ENCODE data around the gene EPB41L5.
"Not testable (repeated sequence)": the region's sequence is repeated elsewhere in the genome, so short reads cannot be mapped to it uniquely, and the experiment has no call there.

Gene EPB41L5

GRCh38 chr2:120100627-120101026, 87.8 kb downstream of the EPB41L5 start:
- peaks cover 2 to 3% of the 10 kb centered on the region in 2 donors for H3K4me1 Mint-ChIP-seq
- peaks cover 12 to 26% of the 10 kb centered on the region in 2 donors for H3K36me3 Mint-ChIP-seq
- ATAC-seq (replicated peaks) (no peak), DNase-seq (no peak)
- H3K27ac Mint-ChIP-seq, result no peak overlapping the region
- no peaks in the 10 kb centered on the region for H3K27me3 Mint-ChIP-seq
- H3K9me3 Mint-ChIP-seq, result no peaks in the 10 kb centered on the region
- H3K4me3 Mint-ChIP-seq, result no peak overlapping the region

- peaks cover 0 to under 1% of the 10 kb centered on the region in 2 donors for H3K9me3 Mint-ChIP-seq
- no peak for DNase-seq
These were observed 91.0 kb downstream of the EPB41L5 start for GRCh38 chr2:120103723-120104467.

GRCh38 chr2:120104772-120105171, 91.9 kb downstream of the EPB41L5 start:
- Mint-ChIP-seq H3K4me1 (peaks cover 12 to 19% of the 10 kb centered on the region in 2 donors), H3K9me3 (peaks cover 4 to 7% of the 10 kb centered on the region in 2 donors), H3K27ac (no peak overlapping the region), H3K4me3 (no peak overlapping the region), H3K27me3 (no peaks in the 10 kb centered on the region), H3K36me3 (peaks cover 22 to 26% of the 10 kb centered on the region in 2 donors)
- DNase-seq (no peak), ATAC-seq (replicated peaks) (no peak)

More at GRCh38 chr2:120103723-120104467, 91.0 kb downstream of the EPB41L5 start:
- no peaks in the 10 kb centered on the region for H3K27me3 Mint-ChIP-seq
- peak; percentile 27 to 45 for ATAC-seq (replicated peaks)
- peaks cover 4 to 10% of the 10 kb centered on the region in 2 donors for H3K4me1 Mint-ChIP-seq
- H3K36me3 Mint-ChIP-seq, result peaks cover 17 to 25% of the 10 kb centered on the region in 2 donors
- no peak overlapping the region for H3K4me3 Mint-ChIP-seq
- H3K27ac Mint-ChIP-seq, result peak overlapping the region; percentile 26

- Mint-ChIP-seq H3K27me3 (no peaks in the 10 kb centered on the region), H3K27ac (no peak overlapping the region), H3K4me1 (peaks cover 13 to 25% of the 10 kb centered on the region in 2 donors), H3K36me3 (peaks cover 22 to 26% of the 10 kb centered on the region in 2 donors), H3K9me3 (peaks cover 4 to 7% of the 10 kb centered on the region in 2 donors), H3K4me3 (no peak overlapping the region)
- ATAC-seq (replicated peaks) (peak; percentile 81 to 84), DNase-seq (no peak)
These were observed 92.5 kb downstream of the EPB41L5 start for GRCh38 chr2:120105360-120105759.

DNA sequence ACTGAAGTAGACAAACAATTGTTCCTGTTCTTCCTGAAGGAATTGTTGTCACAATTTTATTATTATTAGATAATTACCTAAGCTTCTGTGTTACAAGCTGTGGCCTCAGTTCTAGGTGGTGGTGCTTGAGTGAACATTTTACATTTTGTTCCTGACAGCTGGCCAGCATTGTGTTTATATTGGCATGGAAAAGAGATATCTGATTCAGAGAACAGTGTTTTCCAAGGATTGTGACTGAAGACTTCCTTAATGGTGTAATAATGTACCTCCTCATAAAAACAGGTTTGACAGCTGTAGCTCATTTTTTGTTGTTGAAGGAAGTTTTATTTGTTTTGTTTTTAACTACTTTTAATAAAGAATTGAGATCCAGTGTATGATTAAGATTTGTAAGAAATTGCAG, 95.2 kb downstream of the EPB41L5 start:
- no peak for DNase-seq
- Mint-ChIP-seq H3K4me1 (peaks cover 15 to 25% of the 10 kb centered on the region in 2 donors), H3K27ac (no peak overlapping the region), H3K4me3 (no peak overlapping the region), H3K27me3 (no peaks in the 10 kb centered on the region), H3K9me3 (peaks cover 4 to 7% of the 10 kb centered on the region in 2 donors), H3K36me3 (peaks cover 20 to 22% of the 10 kb centered on the region in 2 donors)
- ATAC-seq (replicated peaks), result no peak

DNA sequence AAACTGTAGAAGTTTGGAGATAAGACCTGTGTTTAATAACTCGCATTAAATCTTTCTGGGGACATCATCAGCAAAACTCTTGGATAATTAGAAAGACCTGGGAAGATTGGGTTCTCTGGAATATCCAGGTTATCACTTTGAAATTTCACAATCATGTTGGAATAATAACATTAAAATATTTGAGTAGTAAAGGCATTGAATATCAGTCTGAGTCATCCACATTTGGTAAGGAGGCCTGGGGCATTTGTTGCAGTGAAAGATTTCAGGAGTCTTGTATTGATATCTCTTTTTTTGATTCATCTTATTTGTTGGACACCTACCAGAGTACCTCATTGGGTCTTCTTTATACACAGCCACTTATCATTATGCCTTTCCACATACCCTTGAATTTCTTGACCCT, 95.9 kb downstream of the EPB41L5 start:
- peaks cover 4 to 7% of the 10 kb centered on the region in 2 donors for H3K9me3 Mint-ChIP-seq
- H3K4me3 Mint-ChIP-seq, result peak overlapping the region in 1 of 2 donors; percentile 27
- H3K36me3 Mint-ChIP-seq, result peaks cover 19 to 22% of the 10 kb centered on the region in 2 donors
- H3K27me3 Mint-ChIP-seq, result no peaks in the 10 kb centered on the region
- H3K27ac Mint-ChIP-seq, result no peak overlapping the region
- no peak for DNase-seq
- H3K4me1 Mint-ChIP-seq, result peaks cover 15 to 25% of the 10 kb centered on the region in 2 donors
- no peak for ATAC-seq (replicated peaks)

DNA sequence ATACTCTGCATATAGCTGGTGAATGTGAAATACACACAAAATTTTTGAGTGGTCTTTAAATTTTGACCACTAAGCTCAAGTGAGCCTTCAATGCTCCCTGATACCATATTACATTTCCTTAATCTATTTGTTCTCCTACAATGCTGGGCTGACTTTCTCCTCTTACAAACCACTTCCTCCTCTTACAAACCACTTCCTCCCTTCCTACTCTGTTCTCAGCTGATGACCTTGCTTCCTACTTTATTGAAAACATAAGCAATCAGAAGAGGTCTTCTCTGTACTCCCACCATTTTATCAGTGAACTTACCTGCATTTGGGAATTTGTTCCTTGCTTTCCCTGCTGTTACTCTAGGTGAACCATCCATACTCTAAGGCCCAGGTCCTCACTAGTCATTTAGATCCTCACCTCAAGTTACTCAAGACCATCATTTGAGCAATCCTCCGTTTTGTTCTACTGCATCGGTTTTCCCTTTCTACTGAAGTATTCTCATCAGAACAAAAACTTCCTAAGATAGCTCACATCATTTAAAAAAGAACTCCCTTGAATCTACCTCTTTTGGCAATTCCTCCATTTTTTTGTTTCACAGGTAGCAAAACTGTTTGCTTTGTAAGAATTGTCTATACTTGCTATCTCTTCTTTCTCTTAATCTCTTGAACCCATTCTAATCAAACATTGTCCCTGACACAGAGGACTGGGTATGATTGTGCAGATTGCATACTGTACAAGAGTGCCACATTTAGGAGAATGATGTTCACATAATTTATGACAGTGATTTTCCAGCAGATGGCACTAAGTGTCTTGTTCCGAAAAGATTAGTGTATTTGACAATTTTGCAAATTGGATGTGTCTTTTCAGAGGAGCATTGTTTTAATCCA, 96.5 kb downstream of the EPB41L5 start:
- H3K27ac Mint-ChIP-seq, result no peak overlapping the region
- H3K4me3 Mint-ChIP-seq, result peak overlapping the region in 1 of 2 donors; percentile 27
- H3K27me3 Mint-ChIP-seq, result no peaks in the 10 kb centered on the region
- peaks cover 12 to 15% of the 10 kb centered on the region in 2 donors for H3K36me3 Mint-ChIP-seq
- no peak for DNase-seq
- H3K4me1 Mint-ChIP-seq, result peaks cover 12 to 25% of the 10 kb centered on the region in 2 donors
- peaks cover 4 to 8% of the 10 kb centered on the region in 2 donors for H3K9me3 Mint-ChIP-seq
- ATAC-seq (replicated peaks), result peak; percentile 66 to 71

DNA sequence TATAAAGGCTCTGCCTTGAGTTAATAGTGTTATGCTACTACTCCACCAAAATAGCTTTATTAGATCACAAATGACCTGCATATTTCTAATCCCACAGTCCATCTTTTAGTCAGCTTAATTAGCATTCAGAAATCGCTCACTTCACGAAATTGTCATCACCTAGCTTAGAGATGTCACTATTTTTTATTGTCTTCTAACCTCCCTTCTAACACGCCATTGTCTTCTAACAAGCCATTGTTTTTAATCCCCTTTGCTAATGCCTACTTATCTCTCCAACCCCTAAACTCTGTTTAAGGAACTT, 97.1 kb downstream of the EPB41L5 start:
- DNase-seq (no peak), ATAC-seq (replicated peaks) (no peak)
- H3K36me3 Mint-ChIP-seq, result peaks cover 12 to 15% of the 10 kb centered on the region in 2 donors
- peaks cover 12 to 25% of the 10 kb centered on the region in 2 donors for H3K4me1 Mint-ChIP-seq
- H3K27me3 Mint-ChIP-seq, result no peaks in the 10 kb centered on the region
- H3K9me3 Mint-ChIP-seq, result peaks cover 4 to 8% of the 10 kb centered on the region in 2 donors
- no peak overlapping the region for H3K4me3 Mint-ChIP-seq
- H3K27ac Mint-ChIP-seq, result no peak overlapping the region

- no peak for ATAC-seq (replicated peaks)
- Mint-ChIP-seq H3K27ac (no peak overlapping the region), H3K4me3 (no peak overlapping the region)
These were observed 97.6 kb downstream of the EPB41L5 start for GRCh38 chr2:120110507-120110906.

DNA sequence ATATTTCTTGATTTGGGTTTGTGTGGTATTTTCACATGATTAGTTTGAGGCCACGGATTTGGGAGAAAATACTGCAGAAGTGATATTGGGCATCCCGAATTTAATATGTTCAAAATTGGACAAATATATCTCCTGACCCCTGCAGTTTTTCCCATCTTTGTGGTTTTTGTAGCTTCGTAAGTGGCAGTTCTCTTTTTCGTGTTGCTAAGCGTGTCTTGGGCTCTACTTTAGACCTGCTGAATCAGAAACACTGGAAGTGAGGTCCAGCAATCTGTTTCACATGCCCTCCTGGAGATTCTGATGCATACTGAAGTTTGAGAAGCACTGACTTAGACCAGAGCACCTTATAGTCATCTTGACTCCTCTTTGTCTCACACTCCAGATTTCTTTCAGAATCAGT, 98.3 kb downstream of the EPB41L5 start:
- Mint-ChIP-seq H3K27me3 (no peaks in the 10 kb centered on the region), H3K4me3 (no peak overlapping the region), H3K9me3 (peaks cover 4 to 8% of the 10 kb centered on the region in 2 donors), H3K36me3 (peaks cover 8 to 13% of the 10 kb centered on the region in 2 donors), H3K27ac (no peak overlapping the region), H3K4me1 (peaks cover 12 to 18% of the 10 kb centered on the region in 2 donors)
- ATAC-seq (replicated peaks) (no peak), DNase-seq (no peak)

More at GRCh38 chr2:120110507-120110906, 97.6 kb downstream of the EPB41L5 start:
- no peak for DNase-seq
- peaks cover 12 to 25% of the 10 kb centered on the region in 2 donors for H3K4me1 Mint-ChIP-seq
- H3K27me3 Mint-ChIP-seq, result no peaks in the 10 kb centered on the region
- peaks cover 12 to 15% of the 10 kb centered on the region in 2 donors for H3K36me3 Mint-ChIP-seq
- peaks cover 4 to 8% of the 10 kb centered on the region in 2 donors for H3K9me3 Mint-ChIP-seq

GRCh38 chr2:120118018-120118417, 105.1 kb downstream of the EPB41L5 start:
- ATAC-seq (replicated peaks), result no peak
- DNase-seq, result no peak
- no peaks in the 10 kb centered on the region for H3K27me3 Mint-ChIP-seq
- peaks cover 7 to 17% of the 10 kb centered on the region in 2 donors for H3K36me3 Mint-ChIP-seq
- peaks cover 6 to 10% of the 10 kb centered on the region in 2 donors for H3K9me3 Mint-ChIP-seq
- peaks cover 3 to 11% of the 10 kb centered on the region in 2 donors for H3K4me1 Mint-ChIP-seq
- H3K27ac Mint-ChIP-seq, result no peak overlapping the region
- H3K4me3 Mint-ChIP-seq, result no peak overlapping the region

- DNase-seq (no peak), ATAC-seq (replicated peaks) (no peak)
- Mint-ChIP-seq H3K36me3 (peaks cover 9 to 20% of the 10 kb centered on the region in 2 donors), H3K27me3 (no peaks in the 10 kb centered on the region), H3K27ac (no peak overlapping the region), H3K4me3 (no peak overlapping the region), H3K9me3 (peaks cover 6 to 10% of the 10 kb centered on the region in 2 donors), H3K4me1 (peaks cover 3 to 11% of the 10 kb centered on the region in 2 donors)
These were observed 105.6 kb downstream of the EPB41L5 start for GRCh38 chr2:120118471-120118870.

DNA sequence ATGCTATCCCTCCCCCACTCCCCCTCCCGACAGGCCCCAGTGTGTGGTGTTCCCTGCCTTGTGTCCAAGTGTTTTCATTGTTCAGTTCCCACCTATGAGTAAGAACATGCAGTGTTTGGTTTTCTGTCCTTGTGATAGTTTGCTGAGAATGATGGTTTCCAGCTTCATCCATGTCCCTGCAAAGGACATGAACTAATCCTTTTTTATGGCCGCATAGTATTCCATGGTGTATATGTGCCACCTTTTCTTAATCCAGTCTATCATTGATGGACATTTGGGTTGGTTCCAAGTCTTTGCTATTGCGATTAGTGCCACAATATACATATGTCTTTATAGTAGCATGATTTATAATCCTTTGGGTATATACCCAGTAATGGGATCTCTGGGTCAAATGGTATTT, 108.5 kb downstream of the EPB41L5 start:
- ATAC-seq (replicated peaks); H3K27ac Mint-ChIP-seq; DNase-seq; H3K27me3 Mint-ChIP-seq; H3K4me3 Mint-ChIP-seq; H3K9me3 Mint-ChIP-seq: not testable (repeated sequence)
- Mint-ChIP-seq H3K36me3 (peaks cover 17 to 28% of the 10 kb centered on the region in 2 donors), H3K4me1 (peaks cover 3 to 11% of the 10 kb centered on the region in 2 donors)

DNA sequence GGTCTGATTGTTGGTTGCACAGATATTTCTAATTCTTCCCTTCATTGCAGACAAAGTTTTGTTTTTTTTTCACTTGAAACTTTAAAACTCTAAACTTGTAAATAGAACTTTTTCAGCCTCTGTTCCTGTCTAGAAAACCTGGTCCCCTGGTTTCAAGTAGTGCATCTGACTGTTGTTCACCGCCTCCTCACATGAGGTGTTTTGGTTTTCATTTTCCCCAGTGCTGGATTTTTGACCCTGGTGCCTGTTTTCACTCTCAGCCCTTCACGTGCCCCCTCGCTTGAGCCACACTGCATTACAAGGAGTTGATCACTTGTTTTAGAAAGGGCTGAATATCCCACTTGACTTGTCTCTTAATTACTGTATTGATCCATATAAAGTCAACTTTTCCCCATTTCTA, 110.2 kb downstream of the EPB41L5 start:
- Mint-ChIP-seq H3K36me3 (peaks cover 17 to 23% of the 10 kb centered on the region in 2 donors), H3K9me3 (peaks cover 6 to 8% of the 10 kb centered on the region in 2 donors), H3K4me3 (no peak overlapping the region), H3K27me3 (no peaks in the 10 kb centered on the region), H3K4me1 (no peaks in the 10 kb centered on the region), H3K27ac (no peak overlapping the region)
- ATAC-seq (replicated peaks) (no peak), DNase-seq (no peak)
